ENCODE results near the gene ATAD3A.

The ATAD3A gene

GRCh38 chr1:1574721-1575537, 63.0 kb downstream of the ATAD3A start, which contains the start of gene SSU72 (continued):
- peak; percentile 13; the same call in 1 of the 2 replicates for TF ChIP-seq ZBTB11 (tag by site-specific recombination; conservative IDR thresholded peaks at IDR 0.05; ENCODE audit: low read depth)
- 0 out of 2 replicates have a peak, but pooled peaks have one; percentile 22 for TF ChIP-seq ZNF157 (tag by site-specific recombination; IDR thresholded peaks at IDR 0.05)
- TF ChIP-seq SALL2 (tag by site-specific recombination; IDR thresholded peaks at IDR 0.05; ENCODE audit: borderline replicate concordance): no peak
- TF ChIP-seq SP7 (tag by site-specific recombination; IDR thresholded peaks at IDR 0.05): peak; percentile 63; the same call in 1 of the 2 replicates
- no peak for TF ChIP-seq ZNF394 (tag by site-specific recombination; IDR thresholded peaks at IDR 0.05; ENCODE audit: borderline replicate concordance)
- TF ChIP-seq OSR2 (tag by site-specific recombination; IDR thresholded peaks at IDR 0.05): no peak
- TF ChIP-seq FEZF1 (tag by site-specific recombination; IDR thresholded peaks at IDR 0.05): no peak
- no peak for TF ChIP-seq ZNF677 (tag by site-specific recombination; IDR thresholded peaks at IDR 0.05)
- TF ChIP-seq ZNF169 (tag by site-specific recombination; IDR thresholded peaks at IDR 0.05): no peak
- TF ChIP-seq ZBTB26 (tag by site-specific recombination; optimal IDR thresholded peaks at IDR 0.05): peak; percentile 65
- TF ChIP-seq ZNF24 (tag by site-specific recombination; IDR thresholded peaks at IDR 0.05): peak; percentile 79
- no peak for TF ChIP-seq ZNF518A (tag by site-specific recombination; conservative IDR thresholded peaks at IDR 0.05; ENCODE audit: low read depth)
- no peak for TF ChIP-seq GLIS1 (tag by site-specific recombination; IDR thresholded peaks at IDR 0.05)
- no peak for TF ChIP-seq ZNF585B (tag by site-specific recombination; IDR thresholded peaks at IDR 0.05)
- TF ChIP-seq SP3 (tag by site-specific recombination; IDR thresholded peaks at IDR 0.05): no peak
- TF ChIP-seq ZNF18 (tag by site-specific recombination; IDR thresholded peaks at IDR 0.05): no peak
- peak; percentile 74 for TF ChIP-seq ZNF639 (tag by site-specific recombination; IDR thresholded peaks at IDR 0.05)
- TF ChIP-seq ZBTB44 (tag by site-specific recombination; IDR thresholded peaks at IDR 0.05): peak; percentile 5; the same call in 1 of the 2 replicates
- no peak for TF ChIP-seq ZNF571 (tag by site-specific recombination; IDR thresholded peaks at IDR 0.05)
- TF ChIP-seq ZNF843 (tag by site-specific recombination; IDR thresholded peaks at IDR 0.05): peak; percentile 56
- peak; percentile 79 for TF ChIP-seq ZXDB (tag by site-specific recombination; IDR thresholded peaks at IDR 0.05)
- TF ChIP-seq IKZF3 (tag by site-specific recombination; IDR thresholded peaks at IDR 0.05): 0 out of 2 replicates have a peak, but pooled peaks have one; percentile 22
- TF ChIP-seq ZBTB20 (tag by site-specific recombination; IDR thresholded peaks at IDR 0.05): peak; percentile 35; the same call in 1 of the 2 replicates
- peak; percentile 64 for TF ChIP-seq ZEB2 (tag by site-specific recombination; IDR thresholded peaks at IDR 0.05)
- TF ChIP-seq ZNF350 (tag by site-specific recombination; IDR thresholded peaks at IDR 0.05): no peak
